IMR-90 (cell line): ENCODE measurements around the gene TBC1D8. TPM values are rescaled to one million over a fixed set of nuclear protein-coding genes. Genes with fewer than 3 reads are reported as not detected.

Experiments
- ATAC-seq: fragments of 200-7000 bp; cut with Tn5 transposase; 2 replicates; pipeline ENCODE4 v1.9.1; 2020; ENCODE audit warnings: low read depth, mild to moderate bottlenecking, moderate library complexity
- BruUV-seq: library from RNA; stranded (reverse); fragments of 400-500 nt; replicated peaks from 2 replicates; lab custom pipeline; 2021; lab: Mats Ljungman, UMichigan
- CTCF ChIA-PET: fragments of 300-600 bp; formaldehyde crosslinking; extraction: SDS; loops from one replicate; lab custom pipeline; 2021; ENCODE audit warnings: antibody characterized with exemption; lab: Yijun Ruan, JAX
- POLR2A ChIA-PET: fragments of 300-600 bp; sonication (Branson Sonifier 250); formaldehyde crosslinking; loops from one replicate; lab custom pipeline; 2022; ENCODE audit warnings: antibody characterized with exemption; ENCODE audit not compliant: unreplicated experiment; lab: Charles Lee
- DNase-seq: peaks from one replicate; pipeline ENCODE4 v3.0.0; 2013
- H2AFZ ChIP-seq: replicated peaks from 2 replicates; pipeline ENCODE3; 2013; ENCODE audit warnings: low read length, mild to moderate bottlenecking; ENCODE audit not compliant: poor library complexity
- H2AK5ac ChIP-seq: 2 replicates; pipeline ENCODE4 v1.6.1; 2013; ENCODE audit warnings: low read depth, low read length, inconsistent platforms
- H2AK9ac ChIP-seq: replicated peaks from 2 replicates; pipeline ENCODE3; 2013; ENCODE audit warnings: mild to moderate bottlenecking, low read depth, low read length, moderate library complexity; ENCODE audit not compliant: poor library complexity
- H2BK120ac ChIP-seq: 2 replicates; pipeline ENCODE4 v1.6.1; 2013; ENCODE audit warnings: low read depth, low read length, inconsistent platforms
- H2BK15ac ChIP-seq: 3 replicates; pipeline ENCODE4 v1.6.1; 2013; ENCODE audit warnings: low read depth, low read length, inconsistent platforms
- H2BK20ac ChIP-seq: 2 replicates; pipeline ENCODE4 v1.6.1; 2013; ENCODE audit warnings: low read depth, mild to moderate bottlenecking, inconsistent platforms, low read length, moderate library complexity
- H2BK5ac ChIP-seq: 2 replicates; pipeline ENCODE4 v1.6.1; 2013; ENCODE audit warnings: mild to moderate bottlenecking, low read depth, low read length, inconsistent platforms; ENCODE audit not compliant: poor library complexity, severe bottlenecking
- H3K14ac ChIP-seq: replicated peaks from 2 replicates; pipeline ENCODE4 v1.6.1; 2013; ENCODE audit warnings: low read depth, low read length, inconsistent platforms
- H3K18ac ChIP-seq: 2 replicates; pipeline ENCODE4 v1.6.1; 2013; ENCODE audit warnings: low read depth, low read length, control low read depth
- H3K23ac ChIP-seq: 2 replicates; pipeline ENCODE4 v1.6.1; 2013; ENCODE audit warnings: low read depth, low read length, inconsistent platforms
- H3K27ac ChIP-seq: 2 replicates; pipeline ENCODE4 v1.5.1; 2013; ENCODE audit warnings: mild to moderate bottlenecking, control low read depth, low read length; ENCODE audit not compliant: insufficient read depth
- H3K27me3 ChIP-seq: 2 replicates; pipeline ENCODE4 v1.6.1; 2013; ENCODE audit warnings: low read length; ENCODE audit not compliant: control insufficient read depth, insufficient read depth
- H3K36me3 ChIP-seq: 2 replicates; pipeline ENCODE4 v1.6.1; 2013; ENCODE audit warnings: low read length, mixed read lengths; ENCODE audit not compliant: control insufficient read depth, insufficient read depth
- H3K4ac ChIP-seq: 2 replicates; pipeline ENCODE4 v1.6.1; 2013; ENCODE audit warnings: low read depth, low read length, inconsistent platforms
- H3K4me1 ChIP-seq: 2 replicates; pipeline ENCODE4 v1.6.1; 2013; ENCODE audit warnings: low read length, mixed read lengths; ENCODE audit not compliant: control insufficient read depth, insufficient read depth
- H3K4me2 ChIP-seq: 2 replicates; pipeline ENCODE4 v1.6.1; 2013; ENCODE audit warnings: low read depth, mild to moderate bottlenecking, control low read depth, low read length, moderate library complexity
- H3K4me3 ChIP-seq: 2 replicates; pipeline ENCODE4 v1.5.1; 2013; ENCODE audit warnings: low read depth, mild to moderate bottlenecking, control low read depth, low read length, moderate library complexity; ENCODE audit not compliant: insufficient read depth
- H3K56ac ChIP-seq: 2 replicates; pipeline ENCODE4 v1.6.1; 2013; ENCODE audit warnings: low read length, inconsistent platforms; ENCODE audit not compliant: insufficient read depth; ENCODE audit errors: extremely low read depth
- H3K79me1 ChIP-seq, 2 experiments: 2 replicates each; pipeline ENCODE4 v1.6.1; 2013; ENCODE audit warnings: low read length in 2 of 2, inconsistent platforms in 1 of 2, low read depth in 1 of 2
- H3K9ac ChIP-seq: 2 replicates; pipeline ENCODE4 v1.6.1; 2013; ENCODE audit warnings: low read depth, low read length, control low read depth
- H3K9me1 ChIP-seq: 2 replicates; pipeline ENCODE4 v1.6.1; 2013; ENCODE audit warnings: low read length, inconsistent platforms; ENCODE audit not compliant: insufficient read depth
- H3K9me3 ChIP-seq: 2 replicates; pipeline ENCODE4 v1.6.1; 2013; ENCODE audit warnings: low read length; ENCODE audit not compliant: control insufficient read depth, insufficient read depth
- H4K20me1 ChIP-seq: 2 replicates; pipeline ENCODE4 v1.6.1; 2013; ENCODE audit warnings: low read length, inconsistent platforms; ENCODE audit not compliant: insufficient read depth
- H4K5ac ChIP-seq: 2 replicates; pipeline ENCODE4 v1.6.1; 2013; ENCODE audit warnings: mild to moderate bottlenecking, low read depth, low read length, control low read depth
- H4K8ac ChIP-seq, 2 experiments: 2 replicates each; pipeline ENCODE4 v1.6.1; 2013; ENCODE audit warnings: low read depth in 2 of 2, low read length in 2 of 2, control low read depth in 1 of 2, inconsistent platforms in 1 of 2
- H4K91ac ChIP-seq: 2 replicates; pipeline ENCODE4 v1.6.1; 2013; ENCODE audit warnings: low read depth, low read length, inconsistent platforms; ENCODE audit not compliant: insufficient read depth
- CEBPB ChIP-seq: IDR thresholded peaks from 2 replicates; pipeline ENCODE4 v1.6.1; 2012; ENCODE audit warnings: low read depth, low read length, improper control_type of control experiment
- CHD1 ChIP-seq: IDR thresholded peaks from 2 replicates; pipeline ENCODE4 v1.6.1; 2012; ENCODE audit warnings: low read depth, low read length, improper control_type of control experiment
- CTCF ChIP-seq: conservative IDR thresholded peaks from 2 replicates; pipeline ENCODE4 v1.5.1; 2012; ENCODE audit warnings: mild to moderate bottlenecking, low read depth, low read length, improper control_type of control experiment
- ELK1 ChIP-seq: fragments of 150-350 bp; IDR thresholded peaks from 2 replicates; pipeline ENCODE4 v1.6.1; 2016; ENCODE audit warnings: low read depth, mild to moderate bottlenecking, low read length, moderate library complexity, borderline replicate concordance
- FOS ChIP-seq: fragments of 150-350 bp; IDR thresholded peaks from 2 replicates; pipeline ENCODE4 v1.6.1; 2016; ENCODE audit warnings: low read depth, low read length
- MAZ ChIP-seq: IDR thresholded peaks from 2 replicates; pipeline ENCODE4 v1.6.1; 2012; ENCODE audit warnings: low read depth, mild to moderate bottlenecking, low read length, improper control_type of control experiment, moderate library complexity, borderline replicate concordance
- POLR2A ChIP-seq: IDR thresholded peaks from 2 replicates; pipeline ENCODE4 v1.6.1; 2012; ENCODE audit warnings: mild to moderate bottlenecking, low read depth, low read length
- SMC3 ChIP-seq: fragments of 150-350 bp; IDR thresholded peaks from 2 replicates; pipeline ENCODE4 v1.6.1; 2016; ENCODE audit warnings: low read depth, mild to moderate bottlenecking, antibody characterized with exemption, low read length, moderate library complexity
- WGBS, 2 experiments: methylation state at CpG; one replicate each; pipeline versions ENCODE4 v1.1.5 to v1.1.7; 2013; ENCODE audit warnings: missing lambda C conversion rate in 2 of 2; ENCODE audit not compliant: insufficient read length in 1 of 2; ENCODE audit errors: extremely low coverage in 2 of 2; 5-methylcytosine and 5-hydroxymethylcytosine counted together
- dilution Hi-C: fragments of 300-500 bp; cut with HindIII; formaldehyde crosslinking; loops from one replicate; pipeline ENCODE4 v1.14.3; 2018; ENCODE audit warnings: low sequenced_read_pairs; ENCODE audit not compliant: unreplicated experiment
- in situ Hi-C: fragments of 300-500 bp; cut with MboI; formaldehyde crosslinking; loops from 3 replicates; pipeline ENCODE4 v1.14.3; 2019; ENCODE audit warnings: low sequenced_read_pairs, inconsistent platforms, mixed read lengths
- intact Hi-C: fragments of 100-400 bp; cut with micrococcal nuclease; formaldehyde crosslinking; loops from 2 replicates; pipeline ENCODE4 v1.10.0; 2022
- polyA plus RNA-seq, 3 experiments: library from polyadenylated mRNA; depleted of rRNA; stranded (reverse); fragments of >200 nt; gene quantifications; 2 replicates each; pipeline ENCODE4 v1.2.3, GENCODE V29; 2012; ENCODE audit warnings: low replicate concordance in 1 of 3
- total RNA-seq: library from RNA; depleted of rRNA; stranded (reverse); fragments of >200 nt; gene quantifications from 2 replicates; pipeline ENCODE4 v1.2.3, GENCODE V29; 2012
- TF ChIP-seq, protein P1 (sequence below): fragments of 150-350 bp; IDR thresholded peaks from 2 replicates; pipeline ENCODE4 v1.6.1; 2017; ENCODE audit warnings: mild to moderate bottlenecking, antibody characterized with exemption, low read length, low read depth

Gene TBC1D8
- total and polyA plus RNA-seq, 2 of the 4 experiments (the other 2 are of a cell fraction) = 1.3 to 1.5 TPM

DNA sequence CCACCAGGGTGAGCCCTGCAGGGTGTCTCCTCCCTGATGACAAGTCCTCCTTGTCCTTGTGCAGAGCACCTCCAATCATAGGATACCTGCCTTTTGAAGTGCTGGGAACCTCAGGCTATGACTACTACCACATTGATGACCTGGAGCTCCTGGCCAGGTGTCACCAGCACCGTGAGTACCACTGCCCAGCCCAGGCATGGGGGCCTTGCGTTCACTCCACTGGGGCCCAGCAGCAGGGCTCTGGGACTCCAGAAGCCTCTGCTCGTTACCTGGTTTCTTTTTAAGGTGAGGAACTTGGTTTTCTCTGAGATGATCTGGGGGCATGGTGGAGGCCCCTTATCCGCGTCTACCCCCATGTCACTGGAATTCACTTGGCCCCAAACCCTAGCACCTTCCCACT is 185.6 kb downstream of the TBC1D8 start:
- Histone ChIP-seq H3K27ac (no peak overlapping the region), H2BK5ac (no peak overlapping the region), H3K27me3 (no peaks in the 10 kb centered on the region), H3K4me3 (no peak overlapping the region), H2BK15ac (no peak overlapping the region), H3K4ac (no peak overlapping the region), H2AK5ac (no peak overlapping the region), H3K56ac (no peak overlapping the region), H3K79me1 (no peaks in the 10 kb centered on the region), H2BK20ac (no peak overlapping the region), H2BK120ac (no peak overlapping the region), H3K4me1 (peaks cover 2% of the 10 kb centered on the region), H3K4me2 (no peak overlapping the region), H2AFZ (no peak overlapping the region), H3K36me3 (peaks cover 13% of the 10 kb centered on the region), H3K14ac (no peak overlapping the region), H4K20me1 (no peaks in the 10 kb centered on the region), H4K8ac (no peak overlapping the region), H3K18ac (no peak overlapping the region), H3K23ac (no peak overlapping the region), H3K9me1 (peaks cover 6% of the 10 kb centered on the region), H2AK9ac (no peak overlapping the region), H4K5ac (no peak overlapping the region), H3K9me3 (peaks cover 2% of the 10 kb centered on the region; the same call in 1 of the 2 replicates), H4K91ac (no peak overlapping the region), H3K9ac (no peak overlapping the region)
- in situ Hi-C loops = no loop called here
- no peak for DNase-seq
- no peak for ATAC-seq
- WGBS, 2 experiments = no CpG with 5 or more reads among the region's 5 CpGs
- dilution Hi-C loops = no loop called here
- ChIA-PET CTCF (no interaction called here), POLR2A (no interaction called here)
- no TSS peak for BruUV-seq
- intact Hi-C loops = no loop called here
- TF ChIP-seq FOS (no peak), CHD1 (no peak), CEBPB (no peak), ELK1 (no peak), SMC3 (no peak), CTCF (no peak), POLR2A (no peak), MAZ (no peak)
- TF ChIP-seq, protein P1, sequence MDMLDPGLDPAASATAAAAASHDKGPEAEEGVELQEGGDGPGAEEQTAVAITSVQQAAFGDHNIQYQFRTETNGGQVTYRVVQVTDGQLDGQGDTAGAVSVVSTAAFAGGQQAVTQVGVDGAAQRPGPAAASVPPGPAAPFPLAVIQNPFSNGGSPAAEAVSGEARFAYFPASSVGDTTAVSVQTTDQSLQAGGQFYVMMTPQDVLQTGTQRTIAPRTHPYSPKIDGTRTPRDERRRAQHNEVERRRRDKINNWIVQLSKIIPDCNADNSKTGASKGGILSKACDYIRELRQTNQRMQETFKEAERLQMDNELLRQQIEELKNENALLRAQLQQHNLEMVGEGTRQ = no peak
